ENCODE results near the gene ATR. TPM values are rescaled to one million over a fixed set of nuclear protein-coding genes. Genes with fewer than 3 reads are reported as not detected.

The ATR gene
- polyA plus RNA-seq, 1 donor (not counting 4 experiments of a cell fraction or from before 2014, with no cell fraction given) = 30.8 TPM

DNA sequence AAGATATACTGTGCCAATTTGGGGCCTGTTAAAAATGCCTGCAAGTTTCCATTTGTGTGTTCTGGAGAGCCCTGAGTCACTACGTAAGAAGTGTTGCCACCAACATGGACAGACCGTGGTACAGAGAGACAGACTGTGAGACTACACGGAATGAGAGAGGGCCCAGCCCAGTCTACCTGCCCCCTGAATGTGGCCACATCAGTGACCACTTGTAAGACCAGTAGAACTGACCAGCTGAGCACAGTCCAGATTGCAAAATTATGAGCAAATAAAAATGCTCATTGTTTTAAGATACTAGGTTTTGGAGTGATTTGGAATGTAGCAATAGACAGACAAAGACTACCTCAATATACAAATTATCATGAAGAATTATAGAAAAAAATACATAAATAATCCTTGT is 42.0 kb downstream of the ATR start:
- peaks cover 6 to 8% of the 10 kb centered on the region in 2 experiments for H3K36me3 ChIP-seq (ENCODE audit: control insufficient read depth in 2 of 2, extremely low read depth in 1 of 2, insufficient read depth in 2 of 2, low read length in 2 of 2)
- no peak for FAIRE-seq

DNA sequence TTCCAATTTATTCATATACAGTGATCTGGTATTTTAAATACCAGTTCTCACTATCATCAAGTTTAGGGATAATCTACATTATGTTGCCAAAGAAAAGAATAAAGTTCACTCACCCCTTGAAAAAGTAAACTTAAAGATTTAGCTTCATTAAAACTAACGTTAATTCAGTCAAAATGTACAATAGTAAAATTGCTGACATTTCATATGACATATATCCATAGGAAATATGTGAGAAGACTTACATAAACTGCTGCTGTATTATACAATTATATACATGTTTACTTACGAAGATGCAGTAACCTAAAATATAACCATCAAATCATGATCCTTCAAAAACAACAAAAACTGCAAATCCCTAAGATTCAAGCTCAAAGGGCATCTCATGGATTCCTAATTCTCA is 44.0 kb downstream of the ATR start:
- no peak for FAIRE-seq
- Histone ChIP-seq H3K27ac (ENCODE audit: control insufficient read depth, insufficient read depth, low read length) (no peak overlapping the region), H3K27me3 (ENCODE audit: control insufficient read depth, extremely low read depth, insufficient read depth, low read length) (no peaks in the 10 kb centered on the region), H3K79me2 (ENCODE audit: control insufficient read depth, insufficient read depth, low read length) (no peaks in the 10 kb centered on the region), H3K9me1 (ENCODE audit: control insufficient read depth, extremely low read depth, insufficient read depth, low read length) (no peaks in the 10 kb centered on the region), H4K20me1 (ENCODE audit: control insufficient read depth, extremely low read depth, insufficient read depth, low read length) (no peaks in the 10 kb centered on the region), H2AFZ (ENCODE audit: control insufficient read depth, low read length) (no peak overlapping the region), H3K4me1 (ENCODE audit: control insufficient read depth, extremely low read depth, insufficient read depth, low read length) (no peaks in the 10 kb centered on the region), H3K36me3 (ENCODE audit: control insufficient read depth in 2 of 2, extremely low read depth in 1 of 2, insufficient read depth in 2 of 2, low read length in 2 of 2) (peaks cover 6% of the 10 kb centered on the region in 2 experiments), H3K9me3 (ENCODE audit: control insufficient read depth, low read depth, low read length) (no peaks in the 10 kb centered on the region), H3K4me3 (ENCODE audit: control insufficient read depth in 2 of 3, extremely low read depth in 1 of 3, insufficient read depth in 2 of 3, low read depth in 1 of 3, low read length in 3 of 3) (no peak overlapping the region), H3K9ac (ENCODE audit: control insufficient read depth, extremely low read depth, insufficient read depth, low read length) (no peak overlapping the region), H3K4me2 (ENCODE audit: control insufficient read depth, extremely low read depth, insufficient read depth, low read depth, low read length) (no peak overlapping the region)
- no peak for DNase-seq (ENCODE audit: low read depth, low spot score)
- dilution Hi-C loops (cut with MboI; ENCODE audit: extremely low pct_ligation_motif_present, low sequenced_read_pairs) = no loop called here
- TF ChIP-seq, protein P1, sequence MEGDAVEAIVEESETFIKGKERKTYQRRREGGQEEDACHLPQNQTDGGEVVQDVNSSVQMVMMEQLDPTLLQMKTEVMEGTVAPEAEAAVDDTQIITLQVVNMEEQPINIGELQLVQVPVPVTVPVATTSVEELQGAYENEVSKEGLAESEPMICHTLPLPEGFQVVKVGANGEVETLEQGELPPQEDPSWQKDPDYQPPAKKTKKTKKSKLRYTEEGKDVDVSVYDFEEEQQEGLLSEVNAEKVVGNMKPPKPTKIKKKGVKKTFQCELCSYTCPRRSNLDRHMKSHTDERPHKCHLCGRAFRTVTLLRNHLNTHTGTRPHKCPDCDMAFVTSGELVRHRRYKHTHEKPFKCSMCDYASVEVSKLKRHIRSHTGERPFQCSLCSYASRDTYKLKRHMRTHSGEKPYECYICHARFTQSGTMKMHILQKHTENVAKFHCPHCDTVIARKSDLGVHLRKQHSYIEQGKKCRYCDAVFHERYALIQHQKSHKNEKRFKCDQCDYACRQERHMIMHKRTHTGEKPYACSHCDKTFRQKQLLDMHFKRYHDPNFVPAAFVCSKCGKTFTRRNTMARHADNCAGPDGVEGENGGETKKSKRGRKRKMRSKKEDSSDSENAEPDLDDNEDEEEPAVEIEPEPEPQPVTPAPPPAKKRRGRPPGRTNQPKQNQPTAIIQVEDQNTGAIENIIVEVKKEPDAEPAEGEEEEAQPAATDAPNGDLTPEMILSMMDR (optimal IDR thresholded peaks at IDR 0.05 in 1 of 3, IDR thresholded peaks at IDR 0.05 in 1 of 3, conservative IDR thresholded peaks at IDR 0.05 in 1 of 3; ENCODE audit: extremely low read depth in 1 of 3, insufficient read depth in 2 of 3, low read length in 3 of 3) = no peak
- no peak for TF ChIP-seq EZH2 (IDR thresholded peaks at IDR 0.05; ENCODE audit: low read length)

More for the DNA sequence above, 42.0 kb downstream of the ATR start:
- dilution Hi-C loops (cut with MboI; ENCODE audit: extremely low pct_ligation_motif_present, low sequenced_read_pairs) = no loop called here
- Histone ChIP-seq H3K4me1 (ENCODE audit: control insufficient read depth, extremely low read depth, insufficient read depth, low read length) (no peaks in the 10 kb centered on the region), H3K27ac (ENCODE audit: control insufficient read depth, insufficient read depth, low read length) (no peak overlapping the region), H3K79me2 (ENCODE audit: control insufficient read depth, insufficient read depth, low read length) (no peaks in the 10 kb centered on the region), H4K20me1 (ENCODE audit: control insufficient read depth, extremely low read depth, insufficient read depth, low read length) (no peaks in the 10 kb centered on the region), H3K4me2 (ENCODE audit: control insufficient read depth, extremely low read depth, insufficient read depth, low read depth, low read length) (no peak overlapping the region), H3K4me3 (ENCODE audit: control insufficient read depth in 2 of 3, extremely low read depth in 1 of 3, insufficient read depth in 2 of 3, low read depth in 1 of 3, low read length in 3 of 3) (no peak overlapping the region), H3K9me1 (ENCODE audit: control insufficient read depth, extremely low read depth, insufficient read depth, low read length) (no peaks in the 10 kb centered on the region), H3K9me3 (ENCODE audit: control insufficient read depth, low read depth, low read length) (no peaks in the 10 kb centered on the region), H2AFZ (ENCODE audit: control insufficient read depth, low read length) (no peak overlapping the region), H3K27me3 (ENCODE audit: control insufficient read depth, extremely low read depth, insufficient read depth, low read length) (no peaks in the 10 kb centered on the region), H3K9ac (ENCODE audit: control insufficient read depth, extremely low read depth, insufficient read depth, low read length) (no peak overlapping the region)
- no peak for TF ChIP-seq EZH2 (IDR thresholded peaks at IDR 0.05; ENCODE audit: low read length)
- TF ChIP-seq, protein P1 (optimal IDR thresholded peaks at IDR 0.05 in 1 of 3, IDR thresholded peaks at IDR 0.05 in 1 of 3, conservative IDR thresholded peaks at IDR 0.05 in 1 of 3; ENCODE audit: extremely low read depth in 1 of 3, insufficient read depth in 2 of 3, low read length in 3 of 3) = no peak
- DNase-seq (ENCODE audit: low read depth, low spot score) = no peak
